Activated CD4-positive, alpha-beta T cell treated with anti-CD3 and anti-CD28 coated beads for 36 hours (primary cell): ENCODE measurements around the gene NEO1. TPM values are rescaled to one million over a fixed set of nuclear protein-coding genes. Genes with fewer than 3 reads are reported as not detected.

ENCODE experiments used
- ATAC-seq: fragments of 200-7000 bp; cut with Tn5 transposase; one replicate; pipeline ENCODE4 v1.10.0; 2021; ENCODE audit warnings: mild to moderate bottlenecking, moderate library complexity
- CTCF ChIA-PET: fragments of 350-600 bp; sonication (Branson Sonifier 250); formaldehyde crosslinking; loops from one replicate; lab custom pipeline; 2021; ENCODE audit warnings: antibody characterized with exemption; lab: Charles Lee
- POLR2A ChIA-PET: fragments of 350-600 bp; sonication (Branson Sonifier 250); formaldehyde crosslinking; loops from one replicate; lab custom pipeline; 2021; ENCODE audit warnings: antibody characterized with exemption, inconsistent platforms; lab: Charles Lee
- DNase-seq: peaks from one replicate; pipeline ENCODE4 v3.0.0-alpha.2; 2020
- H3K27ac Mint-ChIP-seq: one replicate; pipeline ENCODE4 v1.8.0; 2021; ENCODE audit warnings: mixed read lengths
- H3K27me3 Mint-ChIP-seq: one replicate; pipeline ENCODE4 v1.8.0; 2021; ENCODE audit warnings: mixed read lengths
- H3K36me3 Mint-ChIP-seq: one replicate; pipeline ENCODE4 v1.8.0; 2021; ENCODE audit warnings: low read depth, mixed read lengths
- H3K4me1 Mint-ChIP-seq: one replicate; pipeline ENCODE4 v1.8.0; 2021; ENCODE audit warnings: mixed read lengths
- H3K4me3 Mint-ChIP-seq: one replicate; pipeline ENCODE4 v1.8.0; 2021; ENCODE audit warnings: mild to moderate bottlenecking, moderate library complexity, mixed read lengths
- H3K9me3 Mint-ChIP-seq: one replicate; pipeline ENCODE4 v1.8.0; 2021; ENCODE audit warnings: low read depth, mixed read lengths
- intact Hi-C, 2 experiments: fragments of 100-400 bp; cut with DNase I in 1 of 2; cut with micrococcal nuclease in 1 of 2; formaldehyde crosslinking; loops; one replicate each; pipeline versions ENCODE4 v1.14.2 to v1.15.1; 2022 to 2024; cut with DNase I, micrococcal nuclease
- total RNA-seq, 2 experiments: library from RNA; stranded (reverse); gene quantifications; one replicate each; pipeline ENCODE4 v1.2.3, GENCODE V29; 2021

Gene NEO1
- total RNA-seq, 2 experiments from 2014 or later: 6.6 to 8.0 TPM

DNA sequence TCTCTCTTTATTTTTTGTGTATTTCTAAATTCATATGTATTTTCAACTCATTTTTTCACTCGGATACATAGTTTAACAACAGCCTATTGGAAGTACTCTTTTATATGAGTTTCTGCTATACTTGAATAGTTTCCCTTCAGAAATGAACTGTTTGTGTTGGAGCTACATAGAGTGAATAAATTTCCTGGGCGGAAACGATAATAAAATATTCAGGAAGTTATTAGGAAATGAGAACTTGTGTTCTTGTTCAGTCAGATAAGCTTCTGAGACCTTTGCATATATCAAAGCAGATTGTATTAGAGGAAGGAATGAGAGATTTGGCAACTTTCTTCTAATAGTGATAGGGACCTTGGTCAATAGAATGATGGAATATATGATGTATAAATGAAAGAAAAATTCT, 27.3 kb downstream of the NEO1 start:
- no peak overlapping the region for H3K27ac Mint-ChIP-seq
- no peaks in the 10 kb centered on the region for H3K27me3 Mint-ChIP-seq
- intact Hi-C loops: loop anchor here in 1 of 2 experiments (2.0 kb wide), 1 partner anchor 27 kb away; the partner anchor contains the start of gene NEO1
- no peak overlapping the region for H3K4me3 Mint-ChIP-seq
- no peaks in the 10 kb centered on the region for H3K36me3 Mint-ChIP-seq
- ChIA-PET CTCF (interaction anchor here (1.6 kb wide), 2 partner anchors 295 to 358 kb away, joined by 4 to 5 read pairs; no protein-coding TSS in a partner anchor), POLR2A (interaction anchor here (0.6 kb wide), 1 partner anchor 14 kb away, joined by 5 read pairs; no protein-coding TSS in a partner anchor)
- ATAC-seq (no peak), DNase-seq (no peak)
- no peaks in the 10 kb centered on the region for H3K9me3 Mint-ChIP-seq
- no peaks in the 10 kb centered on the region for H3K4me1 Mint-ChIP-seq

DNA sequence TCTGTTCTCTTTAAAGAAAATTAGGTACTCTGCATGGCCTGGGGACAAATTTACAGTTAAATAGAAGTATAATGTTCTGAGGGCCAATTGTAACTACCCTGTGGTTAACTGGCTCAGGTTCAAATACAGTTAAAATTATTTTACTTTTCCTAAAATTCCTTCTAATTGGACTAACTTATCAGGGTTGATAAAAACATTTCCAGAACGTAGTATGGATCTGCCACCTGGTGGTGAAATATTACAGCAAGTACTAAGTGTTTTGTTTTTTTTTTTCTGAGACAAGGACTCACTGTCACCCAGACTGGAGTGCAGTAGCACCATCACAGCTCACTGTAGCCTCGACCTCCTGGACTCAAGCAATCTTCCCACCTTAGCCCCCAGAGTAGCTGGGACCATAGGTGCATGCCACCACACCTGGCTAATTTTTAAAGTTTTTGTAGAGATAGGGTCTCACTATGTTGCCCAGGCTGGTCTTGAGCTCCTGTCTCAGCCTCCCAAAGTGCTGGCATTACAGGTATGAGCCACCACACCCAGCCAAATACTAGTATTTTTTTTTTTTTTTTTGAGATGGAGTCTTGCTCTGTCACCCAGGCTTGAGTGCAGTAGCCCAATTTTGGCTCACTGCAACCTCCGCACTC, 29.2 kb downstream of the NEO1 start:
- intact Hi-C loops: loop anchor here (1.0 to 5.0 kb wide), 5 partner anchors 284 to 479 kb away; no protein-coding TSS in a partner anchor
- CTCF ChIA-PET: interaction anchor here (0.6 to 2.7 kb wide), 12 partner anchors 12 to 1020 kb away, joined by 3 to 42 read pairs (median 3); no protein-coding TSS in a partner anchor
- ATAC-seq: no peak

DNA sequence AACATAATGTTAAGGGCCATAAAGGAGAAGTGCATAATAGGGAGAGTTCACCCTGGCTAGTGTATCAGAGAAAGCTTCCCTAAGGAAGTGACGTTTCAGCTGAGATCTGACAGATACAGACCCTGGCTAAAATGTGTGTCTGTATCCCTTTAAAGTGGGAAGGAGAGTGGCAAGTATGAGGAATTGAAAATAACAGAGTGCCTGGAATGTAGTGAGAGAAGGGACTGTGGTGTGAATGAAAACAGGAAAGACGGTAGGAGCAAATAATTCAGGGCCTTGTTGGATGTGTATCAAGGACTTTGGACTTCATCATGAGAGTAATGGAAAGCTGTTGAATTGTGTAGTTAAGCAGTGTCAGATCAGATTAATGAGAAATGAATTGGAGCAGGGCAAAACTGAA, 30.5 kb downstream of the NEO1 start:
- Mint-ChIP-seq H3K27me3 (peaks cover 2% of the 10 kb centered on the region), H3K36me3 (no peaks in the 10 kb centered on the region), H3K9me3 (no peaks in the 10 kb centered on the region), H3K27ac (no peak overlapping the region), H3K4me3 (no peak overlapping the region), H3K4me1 (peaks cover 4% of the 10 kb centered on the region)
- DNase-seq (no peak), ATAC-seq (no peak)
- intact Hi-C loops: loop anchor here in 1 of 2 experiments (5.0 kb wide), 1 partner anchor 481 kb away; no protein-coding TSS in a partner anchor
- POLR2A ChIA-PET: no interaction called here
- CTCF ChIA-PET: interaction anchor here (0.6 to 2.7 kb wide), 5 partner anchors 23 to 363 kb away, joined by 3 to 42 read pairs (median 3); no protein-coding TSS in a partner anchor

More for the DNA sequence above, 29.2 kb downstream of the NEO1 start:
- Mint-ChIP-seq H3K27ac (no peak overlapping the region), H3K4me1 (no peaks in the 10 kb centered on the region), H3K36me3 (no peaks in the 10 kb centered on the region), H3K4me3 (no peak overlapping the region), H3K27me3 (no peaks in the 10 kb centered on the region), H3K9me3 (no peaks in the 10 kb centered on the region)
- peak; percentile 8 for DNase-seq
- POLR2A ChIA-PET: no interaction called here

DNA sequence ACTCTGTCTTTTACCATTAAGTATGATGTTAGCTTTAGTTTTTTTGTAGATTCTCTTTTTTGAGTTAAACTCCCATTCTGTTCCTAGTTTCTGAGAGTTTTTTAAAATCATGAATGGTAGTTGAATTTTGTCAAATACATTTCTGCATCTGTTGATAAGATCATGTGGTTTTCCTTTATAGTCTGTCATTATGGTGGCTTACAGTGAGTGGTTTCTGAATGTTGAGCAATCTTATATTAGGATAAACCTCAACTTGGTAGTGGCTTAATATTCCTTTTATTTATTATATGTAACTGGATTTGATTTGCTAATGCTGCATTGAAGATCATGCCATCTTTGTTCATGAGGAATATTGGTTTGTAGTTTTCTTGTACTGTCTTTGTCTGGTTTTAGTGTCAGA, 34.8 kb downstream of the NEO1 start:
- DNase-seq (no peak), ATAC-seq (no peak)
- H3K4me1 Mint-ChIP-seq: peaks cover 4% of the 10 kb centered on the region
- ChIA-PET POLR2A (no interaction called here), CTCF (no interaction called here)
- H3K36me3 Mint-ChIP-seq: no peaks in the 10 kb centered on the region
- no peaks in the 10 kb centered on the region for H3K9me3 Mint-ChIP-seq
- intact Hi-C loops: no loop called here
- H3K27ac Mint-ChIP-seq: no peak overlapping the region
- peaks cover 11% of the 10 kb centered on the region for H3K27me3 Mint-ChIP-seq
- no peak overlapping the region for H3K4me3 Mint-ChIP-seq

DNA sequence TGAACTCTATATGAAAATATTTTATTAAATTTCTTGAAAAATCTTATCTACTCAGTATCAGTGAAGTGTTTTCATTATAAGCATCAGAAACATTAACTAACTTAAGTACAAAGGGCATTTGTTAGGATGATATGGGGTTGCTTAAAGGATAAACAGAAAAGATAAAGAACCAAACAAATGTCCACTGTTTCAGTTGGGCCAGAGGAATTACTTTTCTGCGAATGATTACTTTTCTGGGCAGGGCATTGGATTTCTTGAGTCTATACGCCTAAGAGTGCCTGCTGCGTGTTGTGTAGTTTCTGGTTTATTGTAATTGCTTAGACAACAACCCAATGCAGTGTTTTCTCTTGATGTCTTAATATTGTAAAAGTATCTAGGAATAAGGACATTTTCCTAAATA, 52.8 kb downstream of the NEO1 start:
- CTCF ChIA-PET: no interaction called here
- Mint-ChIP-seq H3K27me3 (peaks cover 3% of the 10 kb centered on the region), H3K9me3 (no peaks in the 10 kb centered on the region), H3K36me3 (no peaks in the 10 kb centered on the region), H3K4me1 (no peaks in the 10 kb centered on the region), H3K4me3 (no peak overlapping the region), H3K27ac (no peak overlapping the region)
- ATAC-seq (no peak), DNase-seq (no peak)
- POLR2A ChIA-PET: no interaction called here
- intact Hi-C loops: no loop called here

DNA sequence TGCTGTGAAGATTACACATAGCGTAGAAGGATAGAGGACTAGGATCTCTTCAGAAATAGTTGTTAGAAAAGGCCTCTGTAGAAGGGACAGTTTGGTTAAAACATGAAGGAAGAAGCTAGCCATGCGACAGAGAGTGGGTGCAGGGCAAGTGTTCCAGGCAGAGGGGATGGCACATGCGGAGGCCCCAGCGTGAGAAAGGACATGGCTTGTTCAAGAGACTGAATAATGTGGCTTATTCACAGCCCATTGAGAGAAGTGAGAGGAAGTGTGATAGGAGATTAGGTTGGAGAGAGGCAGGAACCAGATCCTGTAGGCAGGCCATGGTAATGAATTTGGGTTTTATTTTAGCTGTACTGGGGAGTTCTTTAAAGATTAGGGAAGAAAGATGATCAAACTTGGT, 56.4 kb downstream of the NEO1 start:
- Mint-ChIP-seq H3K4me1 (peaks cover 2% of the 10 kb centered on the region), H3K36me3 (no peaks in the 10 kb centered on the region), H3K9me3 (no peaks in the 10 kb centered on the region), H3K27me3 (peaks cover 3% of the 10 kb centered on the region), H3K27ac (no peak overlapping the region), H3K4me3 (no peak overlapping the region)
- CTCF ChIA-PET: no interaction called here
- DNase-seq: no peak
- ATAC-seq: no peak
- POLR2A ChIA-PET: no interaction called here
- intact Hi-C loops: no loop called here

DNA sequence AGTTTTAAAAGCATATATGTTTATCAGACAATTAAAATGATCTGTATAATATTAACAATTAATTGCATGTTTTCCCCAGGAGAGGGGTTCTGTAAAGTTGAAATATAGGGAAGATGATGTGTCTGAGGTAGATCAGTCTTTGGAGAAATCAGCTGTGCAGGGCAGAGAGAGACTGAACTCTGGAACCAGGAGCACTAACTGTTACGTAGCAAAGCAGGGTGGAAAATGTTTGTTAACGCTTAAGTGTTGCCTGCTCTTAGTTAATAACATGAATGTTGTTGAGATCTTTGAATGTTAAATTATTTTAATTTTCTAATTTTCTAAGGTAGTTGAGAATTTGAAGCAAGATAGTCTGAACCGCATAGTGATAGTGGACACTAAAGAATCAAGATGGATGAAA, 57.5 kb downstream of the NEO1 start:
- no peak for ATAC-seq
- no peak for DNase-seq
- ChIA-PET CTCF (no interaction called here), POLR2A (no interaction called here)
- H3K27me3 Mint-ChIP-seq: peaks cover 6% of the 10 kb centered on the region
- peaks cover 2% of the 10 kb centered on the region for H3K4me1 Mint-ChIP-seq
- no peak overlapping the region for H3K4me3 Mint-ChIP-seq
- H3K9me3 Mint-ChIP-seq: no peaks in the 10 kb centered on the region
- no peak overlapping the region for H3K27ac Mint-ChIP-seq
- no peaks in the 10 kb centered on the region for H3K36me3 Mint-ChIP-seq
- intact Hi-C loops: no loop called here

DNA sequence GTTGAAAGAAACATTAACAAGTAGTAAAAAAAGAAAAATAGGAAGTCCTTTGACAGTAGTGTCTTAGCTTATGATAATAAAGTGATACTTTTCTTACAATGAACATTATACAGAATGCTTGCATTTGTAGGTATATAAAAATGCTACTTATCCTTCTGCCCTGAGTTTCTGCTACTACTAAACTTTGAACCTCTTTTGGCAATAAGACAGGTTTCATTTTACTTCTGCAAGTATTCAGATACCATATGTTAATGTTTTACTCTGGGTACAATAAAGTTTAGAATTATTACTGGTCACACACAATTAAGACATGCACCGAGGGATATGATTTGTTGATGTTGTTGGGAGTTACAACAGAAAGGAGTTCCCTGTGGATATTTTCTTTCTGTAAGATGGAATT, 57.9 kb downstream of the NEO1 start:
- CTCF ChIA-PET: no interaction called here
- no peaks in the 10 kb centered on the region for H3K36me3 Mint-ChIP-seq
- no peak overlapping the region for H3K4me3 Mint-ChIP-seq
- intact Hi-C loops: no loop called here
- DNase-seq (no peak), ATAC-seq (no peak)
- H3K27ac Mint-ChIP-seq: no peak overlapping the region
- no peaks in the 10 kb centered on the region for H3K9me3 Mint-ChIP-seq
- POLR2A ChIA-PET: no interaction called here
- peaks cover 2% of the 10 kb centered on the region for H3K4me1 Mint-ChIP-seq
- H3K27me3 Mint-ChIP-seq: peaks cover 6% of the 10 kb centered on the region

DNA sequence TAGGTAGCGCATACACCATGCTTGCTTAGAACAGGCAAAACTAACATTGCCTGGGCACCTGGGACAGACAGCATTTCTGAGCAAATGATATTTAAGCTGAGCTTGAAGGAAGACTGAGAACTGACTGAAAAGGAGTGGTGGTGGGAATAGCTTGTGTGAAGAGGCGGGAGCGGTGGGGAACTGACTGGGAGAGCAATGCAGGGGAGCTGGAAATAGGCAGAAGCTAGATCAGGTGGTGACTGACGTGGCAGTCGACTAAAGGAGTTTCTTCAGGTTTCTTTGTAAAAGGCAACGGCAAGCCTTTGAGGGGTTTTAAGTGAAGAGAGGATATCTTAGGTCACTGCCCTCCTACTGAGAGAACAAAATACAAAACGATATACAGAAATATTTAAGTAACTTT, 61.8 kb downstream of the NEO1 start:
- H3K27ac Mint-ChIP-seq: no peak overlapping the region
- ChIA-PET CTCF (interaction anchor here (0.6 to 1.7 kb wide), 3 partner anchors 11 to 135 kb away, joined by 3 to 4 read pairs (median 3); no protein-coding TSS in a partner anchor), POLR2A (no interaction called here)
- ATAC-seq (no peak), DNase-seq (no peak)
- no peak overlapping the region for H3K4me3 Mint-ChIP-seq
- H3K27me3 Mint-ChIP-seq: peaks cover 3% of the 10 kb centered on the region
- no peaks in the 10 kb centered on the region for H3K9me3 Mint-ChIP-seq
- intact Hi-C loops: no loop called here
- H3K36me3 Mint-ChIP-seq: no peaks in the 10 kb centered on the region
- H3K4me1 Mint-ChIP-seq: peaks cover 2% of the 10 kb centered on the region

DNA sequence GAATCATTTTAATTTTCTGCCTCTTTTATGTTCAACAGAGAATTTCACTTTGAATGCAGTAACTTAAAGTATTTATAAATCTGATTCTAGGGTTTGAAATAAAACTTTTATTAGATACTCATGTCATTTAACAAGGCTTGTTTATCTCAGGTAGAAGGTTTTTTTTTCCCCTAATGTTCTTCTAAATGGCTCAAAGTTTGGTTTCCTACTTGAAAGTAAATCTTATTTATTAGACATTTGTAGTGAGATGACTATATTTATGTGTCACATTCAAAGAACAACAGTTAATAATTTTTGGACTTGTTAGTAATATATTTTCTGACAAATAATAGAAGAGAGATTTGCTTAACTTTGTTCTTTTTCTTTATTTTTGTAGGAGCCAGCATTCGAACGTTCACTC, 63.9 kb downstream of the NEO1 start:
- Mint-ChIP-seq H3K9me3 (no peaks in the 10 kb centered on the region), H3K27ac (no peak overlapping the region), H3K4me3 (no peak overlapping the region), H3K27me3 (peaks cover 3% of the 10 kb centered on the region), H3K4me1 (peaks cover 2% of the 10 kb centered on the region), H3K36me3 (no peaks in the 10 kb centered on the region)
- ChIA-PET POLR2A (no interaction called here), CTCF (no interaction called here)
- intact Hi-C loops: no loop called here
- no peak for ATAC-seq
- no peak for DNase-seq

DNA sequence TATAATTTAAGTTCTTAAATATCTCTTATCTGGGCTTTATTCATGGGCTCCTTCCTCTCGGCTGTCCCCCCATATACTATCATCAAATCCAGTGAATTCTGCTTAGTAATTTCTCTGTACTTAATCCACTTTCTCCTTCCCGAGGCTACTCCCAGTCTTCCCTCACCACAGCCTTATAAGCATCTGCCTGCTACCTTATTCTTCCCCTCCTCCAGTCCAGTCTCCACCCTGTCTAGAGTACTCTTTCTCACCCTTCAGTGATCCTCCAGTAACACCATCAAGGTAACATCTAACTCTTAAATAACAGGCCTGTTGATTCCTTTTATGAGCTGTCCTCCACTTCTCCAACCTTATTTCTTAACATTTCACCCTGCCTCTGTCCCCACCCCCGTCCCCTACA, 65.8 kb downstream of the NEO1 start:
- CTCF ChIA-PET: no interaction called here
- ATAC-seq: no peak

DNA sequence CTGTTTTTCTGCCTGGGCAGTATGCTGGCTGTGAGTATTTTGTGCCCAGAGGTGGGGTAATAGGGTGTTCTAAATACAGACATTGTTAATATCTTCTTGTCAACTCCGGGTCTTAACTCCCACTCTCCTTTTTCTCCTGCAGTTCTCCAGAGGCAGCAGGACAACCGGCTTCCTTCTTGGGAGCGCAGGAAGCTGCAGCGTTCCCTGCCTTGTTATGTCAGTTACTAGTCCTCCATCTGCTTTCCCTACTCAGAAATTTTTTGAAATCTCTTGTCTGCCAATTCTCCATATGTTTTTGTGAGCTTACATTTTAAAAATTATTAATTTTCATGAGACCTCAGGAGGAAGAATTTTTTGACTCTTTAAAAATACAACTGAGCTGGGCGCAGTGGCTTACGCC, 67.2 kb downstream of the NEO1 start:
- no peaks in the 10 kb centered on the region for H3K9me3 Mint-ChIP-seq
- no peaks in the 10 kb centered on the region for H3K4me1 Mint-ChIP-seq
- no peaks in the 10 kb centered on the region for H3K36me3 Mint-ChIP-seq
- DNase-seq: no peak
- CTCF ChIA-PET: no interaction called here
- H3K4me3 Mint-ChIP-seq: no peak overlapping the region
- H3K27ac Mint-ChIP-seq: no peak overlapping the region
- no peak for ATAC-seq
- intact Hi-C loops: no loop called here
- no peaks in the 10 kb centered on the region for H3K27me3 Mint-ChIP-seq
- POLR2A ChIA-PET: no interaction called here

More for the DNA sequence above, 65.8 kb downstream of the NEO1 start:
- Mint-ChIP-seq H3K36me3 (no peaks in the 10 kb centered on the region), H3K27me3 (peaks cover 3% of the 10 kb centered on the region), H3K4me3 (no peak overlapping the region), H3K9me3 (no peaks in the 10 kb centered on the region), H3K27ac (no peak overlapping the region), H3K4me1 (peaks cover under 1% of the 10 kb centered on the region)
- no peak for DNase-seq
- intact Hi-C loops: no loop called here
- POLR2A ChIA-PET: no interaction called here
